ENCODE measurements around the gene ZFYVE9.

The ZFYVE9 gene

DNA sequence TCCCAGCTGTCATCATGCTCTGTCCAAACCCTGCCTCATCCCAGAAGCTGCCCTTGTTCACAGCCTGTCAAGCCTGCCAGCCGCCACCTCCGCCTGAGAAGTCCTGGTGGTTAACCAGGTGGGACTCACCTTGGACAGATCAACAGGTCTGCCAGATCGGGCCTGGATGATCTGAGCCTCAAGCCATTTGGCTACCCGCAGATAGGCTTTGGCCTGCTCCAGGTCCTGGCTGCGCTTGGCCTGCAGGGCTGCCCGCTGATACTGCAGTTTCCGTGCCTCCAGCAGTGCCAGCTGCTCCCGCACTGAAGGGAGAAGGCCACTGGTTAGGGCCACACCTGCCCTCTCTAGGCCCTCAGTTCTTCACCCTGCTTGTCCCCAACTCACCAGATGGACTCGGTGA lies 215.5 kb downstream of the ZFYVE9 start:
- DNase-seq (ENCODE audit: low read depth, low spot score): no peak
- Histone ChIP-seq H3K4me1 (ENCODE audit: control insufficient read depth, insufficient read depth, low read length) (no peaks in the 10 kb centered on the region), H3K9me3 (ENCODE audit: control insufficient read depth, insufficient read depth, low read length) (no peaks in the 10 kb centered on the region), H3K36me3 (ENCODE audit: control insufficient read depth, insufficient read depth, low read length) (peaks cover 72% of the 10 kb centered on the region), H3K4me3 (ENCODE audit: low read length) (no peak overlapping the region), H3K27me3 (ENCODE audit: control insufficient read depth, insufficient read depth, low read length) (no peaks in the 10 kb centered on the region), H3K27ac (ENCODE audit: low read length) (no peak overlapping the region)
- WGBS (ENCODE audit: insufficient coverage, insufficient read length): no CpG with 5 or more reads among the region's 9 CpGs

DNA sequence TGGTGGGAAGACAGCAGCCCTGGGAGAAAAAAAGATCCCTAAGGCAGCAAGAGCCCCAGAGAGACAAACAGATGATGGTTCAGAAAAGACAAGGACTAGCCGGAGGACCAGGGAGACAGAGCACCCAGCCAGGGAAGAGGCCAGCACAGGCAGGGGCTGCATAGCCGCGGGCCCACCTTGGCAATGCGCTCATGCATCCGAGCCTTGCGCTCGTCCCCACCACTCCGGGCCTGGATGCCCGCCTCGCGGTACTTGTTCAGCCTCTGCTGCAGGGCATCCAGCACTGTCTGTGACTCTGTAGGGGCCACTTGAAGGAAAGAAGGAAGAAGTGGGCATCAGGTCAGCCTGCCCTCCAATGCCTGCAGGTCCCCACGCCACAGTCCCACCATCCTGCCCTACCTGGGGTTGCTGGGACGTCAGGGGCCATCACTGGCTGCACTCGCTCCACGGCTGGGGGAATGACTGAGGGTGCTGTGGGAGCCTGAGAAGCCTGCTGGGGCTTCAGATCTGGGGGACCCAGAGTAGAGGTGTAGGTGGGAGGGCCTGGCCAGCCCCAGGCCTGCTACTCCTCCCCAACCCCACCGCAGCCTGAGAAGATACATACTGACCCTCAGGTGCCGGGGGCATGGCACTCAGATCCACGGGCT lies 217.1 kb downstream of the ZFYVE9 start:
- DNase-seq (ENCODE audit: low read depth, low spot score): no peak
- WGBS (ENCODE audit: insufficient coverage, insufficient read length): no CpG with 5 or more reads among the region's 18 CpGs
- Histone ChIP-seq H3K27me3 (ENCODE audit: control insufficient read depth, insufficient read depth, low read length) (no peaks in the 10 kb centered on the region), H3K27ac (ENCODE audit: low read length) (no peak overlapping the region), H3K4me3 (ENCODE audit: low read length) (no peak overlapping the region), H3K36me3 (ENCODE audit: control insufficient read depth, insufficient read depth, low read length) (peaks cover 61% of the 10 kb centered on the region), H3K4me1 (ENCODE audit: control insufficient read depth, insufficient read depth, low read length) (no peaks in the 10 kb centered on the region), H3K9me3 (ENCODE audit: control insufficient read depth, insufficient read depth, low read length) (no peaks in the 10 kb centered on the region)

DNA sequence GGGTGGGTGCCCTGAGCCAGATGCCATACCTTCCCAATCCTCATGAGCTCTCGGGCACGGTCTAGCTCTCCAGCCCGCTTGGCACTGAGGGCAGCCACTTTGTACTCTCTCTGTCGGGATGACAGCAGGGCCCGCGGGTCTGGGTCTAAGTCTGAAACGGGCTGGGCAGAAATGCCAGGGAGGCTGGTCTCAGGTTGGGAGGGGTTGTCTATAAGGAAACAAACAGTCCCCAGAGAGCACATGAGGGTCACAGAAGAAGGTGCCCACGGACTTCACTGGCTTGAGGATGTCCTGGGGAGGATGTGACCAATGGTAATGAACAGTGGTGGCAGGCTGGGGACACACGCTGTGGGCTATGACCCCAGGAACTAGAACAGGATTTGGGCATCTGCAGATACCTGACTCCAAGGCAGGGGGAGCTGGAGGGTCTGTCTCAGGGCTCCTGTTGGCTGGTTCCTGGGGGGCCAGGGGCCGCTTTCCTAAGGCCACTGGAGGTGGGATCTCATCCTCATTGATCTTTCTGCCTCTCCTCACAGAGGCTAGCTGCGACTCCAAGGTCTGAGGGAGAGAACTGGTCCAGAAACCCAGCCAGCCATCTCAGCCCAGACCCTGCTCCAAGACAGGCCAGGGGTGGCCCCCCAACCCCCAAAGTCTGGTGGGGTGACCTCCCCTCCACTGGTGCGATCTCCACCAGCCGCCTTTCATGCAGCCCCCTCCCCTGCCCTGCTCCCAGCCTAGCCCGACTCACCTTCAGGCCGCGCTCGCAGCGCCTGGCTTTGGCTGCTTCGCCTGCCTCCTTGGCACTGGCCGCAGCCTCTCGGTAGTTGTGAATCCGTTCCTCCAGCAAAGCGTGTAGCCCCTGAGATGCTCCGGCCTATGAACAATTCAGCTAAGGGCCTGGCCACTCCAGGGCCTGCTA lies 218.0 kb downstream of the ZFYVE9 start:
- H3K27me3 ChIP-seq (ENCODE audit: control insufficient read depth, insufficient read depth, low read length): no peaks in the 10 kb centered on the region
- peaks cover under 1% of the 10 kb centered on the region; the same call in 1 of the 2 replicates for H3K4me1 ChIP-seq (ENCODE audit: control insufficient read depth, insufficient read depth, low read length)
- WGBS (ENCODE audit: insufficient coverage, insufficient read length): no CpG with 5 or more reads among the region's 24 CpGs
- H3K27ac ChIP-seq (ENCODE audit: low read length): no peak overlapping the region
- peaks cover 52% of the 10 kb centered on the region for H3K36me3 ChIP-seq (ENCODE audit: control insufficient read depth, insufficient read depth, low read length)
- H3K4me3 ChIP-seq (ENCODE audit: low read length): no peak overlapping the region
- DNase-seq (ENCODE audit: low read depth, low spot score): no peak
- H3K9me3 ChIP-seq (ENCODE audit: control insufficient read depth, insufficient read depth, low read length): no peaks in the 10 kb centered on the region

DNA sequence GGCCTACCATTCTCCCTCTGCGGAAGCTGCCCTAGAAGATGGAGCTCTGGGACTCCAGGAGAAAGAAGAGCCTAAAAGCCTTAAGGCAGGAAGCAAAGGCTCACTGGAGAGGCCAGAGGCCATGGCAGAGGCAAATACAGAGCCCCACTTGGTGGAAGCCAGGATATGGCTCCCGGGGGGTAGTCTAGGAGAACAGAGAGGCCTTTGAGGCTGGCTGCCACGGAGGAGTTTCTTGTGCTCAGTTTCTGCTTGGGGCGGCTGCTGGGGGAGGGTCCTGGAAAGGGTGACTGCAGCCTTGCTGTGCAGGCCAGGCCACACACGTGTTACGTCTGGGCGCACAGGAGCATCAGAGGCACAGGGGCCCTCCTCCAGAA lies 218.7 kb downstream of the ZFYVE9 start:
- DNase-seq (ENCODE audit: low read depth, low spot score): no peak
- Histone ChIP-seq H3K27ac (ENCODE audit: low read length) (no peak overlapping the region), H3K4me1 (ENCODE audit: control insufficient read depth, insufficient read depth, low read length) (peaks cover 3% of the 10 kb centered on the region; the same call in 1 of the 2 replicates), H3K36me3 (ENCODE audit: control insufficient read depth, insufficient read depth, low read length) (peaks cover 47% of the 10 kb centered on the region), H3K27me3 (ENCODE audit: control insufficient read depth, insufficient read depth, low read length) (no peaks in the 10 kb centered on the region), H3K4me3 (ENCODE audit: low read length) (no peak overlapping the region), H3K9me3 (ENCODE audit: control insufficient read depth, insufficient read depth, low read length) (no peaks in the 10 kb centered on the region)
- no CpG with 5 or more reads among the region's 7 CpGs for WGBS (ENCODE audit: insufficient coverage, insufficient read length)

DNA sequence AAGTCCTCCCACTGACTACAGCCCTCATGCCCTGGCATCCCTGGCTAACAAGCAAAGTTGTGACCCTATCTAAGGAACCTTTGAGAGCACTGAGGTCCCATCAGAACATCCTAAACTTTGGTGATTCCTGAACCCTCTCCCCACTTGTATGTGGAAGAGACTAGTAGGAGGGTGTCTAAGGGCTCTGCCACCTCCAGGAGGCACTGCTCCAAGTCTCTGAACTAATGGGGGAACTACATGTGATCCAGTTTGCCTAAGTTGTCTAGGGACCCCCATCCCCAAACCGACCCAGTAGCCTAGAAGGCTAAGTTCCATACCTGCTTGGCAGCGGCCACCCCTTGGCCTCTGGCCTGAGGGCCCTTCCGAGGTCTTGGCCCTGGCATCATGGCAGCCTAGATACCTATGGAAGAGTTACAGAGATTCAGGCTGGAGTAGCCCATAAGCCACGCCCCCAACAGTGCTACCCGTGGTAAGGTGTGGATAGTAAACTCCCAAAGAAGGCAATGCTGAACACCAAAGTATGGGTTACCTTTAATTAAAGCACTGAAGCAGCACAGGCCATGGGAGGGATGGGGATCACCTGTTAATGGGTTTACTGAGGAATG lies 222.4 kb downstream of the ZFYVE9 start:
- H3K27ac ChIP-seq (ENCODE audit: low read length): no peak overlapping the region
- no peak for DNase-seq (ENCODE audit: low read depth, low spot score)
- H3K4me3 ChIP-seq (ENCODE audit: low read length): no peak overlapping the region
- H3K36me3 ChIP-seq (ENCODE audit: control insufficient read depth, insufficient read depth, low read length): peaks cover 14% of the 10 kb centered on the region
- H3K27me3 ChIP-seq (ENCODE audit: control insufficient read depth, insufficient read depth, low read length): no peaks in the 10 kb centered on the region
- WGBS (ENCODE audit: insufficient coverage, insufficient read length): no CpG with 5 or more reads among the region's 5 CpGs
- peaks cover 4% of the 10 kb centered on the region; the same call in 1 of the 2 replicates for H3K4me1 ChIP-seq (ENCODE audit: control insufficient read depth, insufficient read depth, low read length)
- H3K9me3 ChIP-seq (ENCODE audit: control insufficient read depth, insufficient read depth, low read length): no peaks in the 10 kb centered on the region

DNA sequence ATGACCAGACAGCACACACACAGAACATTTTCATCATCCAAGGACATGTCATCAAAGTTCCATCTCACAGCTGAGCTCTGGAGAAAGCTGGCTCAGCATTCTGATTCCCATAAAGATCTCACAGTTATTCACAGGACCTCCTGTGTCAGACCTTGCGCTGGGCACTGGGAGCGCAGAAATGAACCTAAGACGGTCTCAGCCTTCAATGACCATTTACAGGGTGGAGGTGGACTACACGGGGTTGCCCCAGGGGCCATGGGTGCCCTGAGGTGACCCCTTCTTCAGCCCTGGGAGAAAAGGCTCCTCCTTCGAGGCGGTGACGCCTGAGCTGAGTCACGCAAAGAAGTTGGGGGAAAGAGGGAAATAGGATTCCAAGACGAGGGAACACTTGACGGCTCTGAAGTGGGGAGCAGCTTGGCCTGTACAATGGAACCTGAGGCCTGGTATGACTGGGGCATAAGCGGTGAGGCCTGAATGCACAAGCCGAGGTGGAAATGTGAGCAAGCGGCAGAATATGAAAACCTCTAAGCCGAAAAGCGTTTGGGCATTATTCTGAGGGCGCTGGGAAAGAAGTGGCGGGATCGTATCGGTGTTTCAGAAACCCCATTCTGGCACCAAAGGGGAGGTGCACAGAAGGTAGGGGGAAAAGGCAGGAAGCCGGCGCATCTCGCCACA lies 223.3 kb downstream of the ZFYVE9 start:
- Histone ChIP-seq H3K4me1 (ENCODE audit: control insufficient read depth, insufficient read depth, low read length) (peaks cover 4% of the 10 kb centered on the region; the same call in 1 of the 2 replicates), H3K27me3 (ENCODE audit: control insufficient read depth, insufficient read depth, low read length) (no peaks in the 10 kb centered on the region), H3K4me3 (ENCODE audit: low read length) (peak overlapping the region; percentile 64), H3K9me3 (ENCODE audit: control insufficient read depth, insufficient read depth, low read length) (no peaks in the 10 kb centered on the region), H3K27ac (ENCODE audit: low read length) (no peak overlapping the region), H3K36me3 (ENCODE audit: control insufficient read depth, insufficient read depth, low read length) (peaks cover 6% of the 10 kb centered on the region)
- DNase-seq (ENCODE audit: low read depth, low spot score): no peak
- no CpG with 5 or more reads among the region's 22 CpGs for WGBS (ENCODE audit: insufficient coverage, insufficient read length)

DNA sequence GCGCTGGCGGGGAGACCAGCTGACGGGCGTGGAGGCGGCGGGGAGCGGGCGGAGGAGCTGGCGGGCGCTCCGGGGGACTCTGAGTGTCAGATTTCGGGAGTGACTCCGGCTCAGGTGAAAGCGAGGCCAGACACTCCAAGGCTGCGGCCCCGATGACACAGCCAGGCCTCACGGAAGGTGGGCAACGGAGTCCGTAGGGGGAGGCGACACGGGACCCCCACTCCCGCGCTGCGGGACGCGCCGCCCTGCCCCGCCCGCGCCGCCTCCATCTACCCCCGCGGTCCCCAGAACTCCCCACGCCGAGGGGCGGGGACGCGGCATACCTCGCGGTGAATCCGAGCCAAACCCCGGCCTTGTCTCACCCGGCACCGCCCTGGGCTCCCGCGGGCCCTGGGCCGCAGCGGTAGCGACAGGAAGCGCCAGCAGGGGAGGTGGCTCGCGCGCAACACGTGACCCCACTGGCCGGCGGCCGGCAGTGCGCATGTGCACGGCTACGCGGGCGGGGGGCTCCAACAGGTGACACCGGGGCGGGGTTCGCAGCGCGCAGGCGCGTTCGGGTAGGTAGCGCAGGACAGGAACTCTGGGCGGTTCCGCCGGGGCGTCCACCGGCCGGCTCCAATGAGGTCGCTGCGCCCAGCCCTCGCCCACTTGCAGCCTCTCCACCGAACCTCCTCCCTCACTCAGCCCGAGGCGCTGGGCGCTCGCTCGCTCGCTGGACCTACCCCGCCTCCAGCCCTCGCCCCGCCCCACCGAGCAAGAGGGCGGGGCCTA lies 224.0 kb downstream of the ZFYVE9 start, which contains the start of gene CC2D1B:
TSS of gene CC2D1B (minus strand) at position 460 of the 771 bp plus-strand sequence. CDS start 1,585 bp downstream, outside the sequence.
- Histone ChIP-seq H3K36me3 (ENCODE audit: control insufficient read depth, insufficient read depth, low read length) (peaks cover under 1% of the 10 kb centered on the region; the same call in 1 of the 2 replicates), H3K4me1 (ENCODE audit: control insufficient read depth, insufficient read depth, low read length) (peaks cover 4% of the 10 kb centered on the region; the same call in 1 of the 2 replicates), H3K27me3 (ENCODE audit: control insufficient read depth, insufficient read depth, low read length) (no peaks in the 10 kb centered on the region), H3K27ac (ENCODE audit: low read length) (no peak within 1 kb of the TSS), H3K4me3 (ENCODE audit: low read length) (peak within 1 kb of the TSS; percentile 64), H3K9me3 (ENCODE audit: control insufficient read depth, insufficient read depth, low read length) (no peaks in the 10 kb centered on the region)
- DNase-seq (ENCODE audit: low read depth, low spot score): peak; percentile 97
- WGBS (ENCODE audit: insufficient coverage, insufficient read length): no CpG with 5 or more reads among the region's 92 CpGs

DNA sequence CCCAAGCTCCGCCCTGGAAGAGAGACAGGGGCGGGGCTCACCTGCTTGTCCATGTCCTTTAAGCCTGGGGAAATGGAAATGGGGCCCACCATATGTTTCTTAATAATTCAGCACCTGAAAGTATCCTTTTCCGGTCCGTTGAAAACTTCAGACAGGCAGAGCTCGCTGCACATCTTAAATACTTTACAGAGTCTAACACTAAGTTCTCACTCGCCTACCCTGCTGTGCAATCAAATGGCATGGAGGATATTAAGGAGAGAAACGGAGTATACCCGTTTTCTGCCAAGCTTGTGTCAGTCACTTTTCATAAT lies 224.6 kb downstream of the ZFYVE9 start:
- Histone ChIP-seq H3K9me3 (ENCODE audit: control insufficient read depth, insufficient read depth, low read length) (no peaks in the 10 kb centered on the region), H3K27ac (ENCODE audit: low read length) (no peak overlapping the region), H3K36me3 (ENCODE audit: control insufficient read depth, insufficient read depth, low read length) (no peaks in the 10 kb centered on the region), H3K27me3 (ENCODE audit: control insufficient read depth, insufficient read depth, low read length) (no peaks in the 10 kb centered on the region), H3K4me3 (ENCODE audit: low read length) (peak overlapping the region; percentile 64; the same call in 1 of the 2 replicates), H3K4me1 (ENCODE audit: control insufficient read depth, insufficient read depth, low read length) (peaks cover 4% of the 10 kb centered on the region; the same call in 1 of the 2 replicates)
- no peak for DNase-seq (ENCODE audit: low read depth, low spot score)
- WGBS (ENCODE audit: insufficient coverage, insufficient read length): no CpG with 5 or more reads among the region's 8 CpGs

DNA sequence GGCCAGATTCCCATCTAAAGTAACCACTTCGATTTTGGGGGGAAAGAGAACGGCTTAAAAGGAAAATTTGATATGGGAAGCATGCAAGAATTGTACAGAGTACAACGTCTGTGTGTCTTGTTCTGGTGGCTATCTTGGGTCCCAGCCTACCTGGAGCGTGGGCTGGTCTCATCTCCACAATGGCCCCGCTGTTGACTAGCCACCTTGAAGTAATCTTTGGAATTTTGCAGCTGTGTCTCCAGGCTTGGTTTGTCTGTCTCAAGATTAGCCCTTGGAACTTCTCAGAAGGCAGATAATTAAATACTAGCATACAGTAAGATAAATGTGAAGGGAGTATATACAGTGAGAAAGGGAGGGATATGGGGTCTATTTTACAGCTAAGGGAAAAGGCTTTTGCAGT lies 225.4 kb downstream of the ZFYVE9 start:
- no CpG with 5 or more reads among the region's 5 CpGs for WGBS (ENCODE audit: insufficient coverage, insufficient read length)
- Histone ChIP-seq H3K4me3 (ENCODE audit: low read length) (no peak overlapping the region), H3K27ac (ENCODE audit: low read length) (no peak overlapping the region)

More for the DNA sequence above, 225.4 kb downstream of the ZFYVE9 start:
- H3K4me1 ChIP-seq (ENCODE audit: control insufficient read depth, insufficient read depth, low read length): peaks cover 4% of the 10 kb centered on the region; the same call in 1 of the 2 replicates
- H3K36me3 ChIP-seq (ENCODE audit: control insufficient read depth, insufficient read depth, low read length): no peaks in the 10 kb centered on the region
- no peaks in the 10 kb centered on the region for H3K9me3 ChIP-seq (ENCODE audit: control insufficient read depth, insufficient read depth, low read length)
- DNase-seq (ENCODE audit: low read depth, low spot score): no peak
- H3K27me3 ChIP-seq (ENCODE audit: control insufficient read depth, insufficient read depth, low read length): no peaks in the 10 kb centered on the region

Measured in iPS DF 6.9 (cell line).